GM12878 (cell line): ENCODE results near the gene NEU1. TPM values are rescaled to one million over a fixed set of nuclear protein-coding genes. Genes with fewer than 3 reads are reported as not detected.

Experiments
- ATF2 ChIP-seq: IDR thresholded peaks from 2 replicates; pipeline ENCODE4 v1.6.1; 2012; ENCODE audit warnings: low read length, inconsistent platforms
- BACH1 ChIP-seq: fragments of 450-650 bp; IDR thresholded peaks from 2 replicates; pipeline ENCODE4 v1.6.1; 2017; ENCODE audit warnings: mild to moderate bottlenecking, borderline replicate concordance
- BCL11A ChIP-seq: IDR thresholded peaks from 2 replicates; pipeline ENCODE4 v1.6.1; 2011; ENCODE audit warnings: low read depth, low read length
- ELK1 ChIP-seq: IDR thresholded peaks from 2 replicates; pipeline ENCODE4 v1.6.1; 2012; ENCODE audit warnings: low read depth, low read length, improper control_type of control experiment
- MTA3 ChIP-seq: IDR thresholded peaks from 2 replicates; pipeline ENCODE4 v1.6.1; 2012; ENCODE audit warnings: low read length, inconsistent platforms, borderline replicate concordance
- MXI1 ChIP-seq: fragments of 150-350 bp; IDR thresholded peaks from 2 replicates; pipeline ENCODE4 v1.6.1; 2011; ENCODE audit warnings: low read depth, mild to moderate bottlenecking, inconsistent platforms, low read length, improper control_type of control experiment
- NR2C1 ChIP-seq: fragments of 450-650 bp; IDR thresholded peaks from 2 replicates; pipeline ENCODE4 v1.6.1; 2017; ENCODE audit warnings: antibody characterized with exemption, mild to moderate bottlenecking, moderate library complexity
- PKNOX1 ChIP-seq: fragments of 450-650 bp; IDR thresholded peaks from 2 replicates; pipeline ENCODE4 v1.6.1; 2016; ENCODE audit warnings: mild to moderate bottlenecking
- POLR2AphosphoS5 ChIP-seq: IDR thresholded peaks from 2 replicates; pipeline ENCODE4 v1.6.1; 2011; ENCODE audit warnings: mild to moderate bottlenecking, low read length, inconsistent platforms
- REST ChIP-seq: IDR thresholded peaks from 2 replicates; pipeline ENCODE4 v1.6.1; 2012; ENCODE audit warnings: mild to moderate bottlenecking, low read depth, low read length
- RUNX3 ChIP-seq: IDR thresholded peaks from 2 replicates; pipeline ENCODE4 v1.6.1; 2012; ENCODE audit warnings: low read length, inconsistent platforms
- SUPT20H ChIP-seq: IDR thresholded peaks from 2 replicates; pipeline ENCODE4 v1.6.1; 2011; ENCODE audit warnings: low read depth, mild to moderate bottlenecking, low read length, moderate library complexity, borderline replicate concordance; ENCODE audit not compliant: control insufficient read depth
- TAF1 ChIP-seq: IDR thresholded peaks from 2 replicates; pipeline ENCODE4 v1.6.1; 2011; ENCODE audit warnings: mild to moderate bottlenecking, low read depth, low read length, borderline replicate concordance
- TARDBP ChIP-seq: IDR thresholded peaks from 2 replicates; pipeline ENCODE4 v1.6.1; 2016; ENCODE audit warnings: borderline replicate concordance
- TBL1XR1 ChIP-seq: IDR thresholded peaks from 2 replicates; pipeline ENCODE4 v1.6.1; 2012; ENCODE audit warnings: low read depth, low read length, improper control_type of control experiment
- TCF3 ChIP-seq: IDR thresholded peaks from 2 replicates; pipeline ENCODE4 v1.6.1; 2012; ENCODE audit warnings: low read depth, mild to moderate bottlenecking, low read length, borderline replicate concordance; ENCODE audit not compliant: insufficient read depth
- ZBTB33 ChIP-seq: fragments of 450-650 bp; IDR thresholded peaks from 2 replicates; pipeline ENCODE4 v1.6.1; 2017; ENCODE audit warnings: mild to moderate bottlenecking
- ZNF274 ChIP-seq: IDR thresholded peaks from one replicate; pipeline ENCODE4 v1.8.0; 2011; ENCODE audit not compliant: insufficient read length, insufficient read depth
- ZZZ3 ChIP-seq: IDR thresholded peaks from 2 replicates; pipeline ENCODE4 v1.6.1; 2011; ENCODE audit warnings: low read depth; ENCODE audit not compliant: control insufficient read depth, insufficient read length
- polyA plus RNA-seq, 11 experiments: library from polyadenylated mRNA; depleted of rRNA in 4 of 11; unstranded in 6 of 11; stranded (reverse) in 5 of 11; fragments of >200 nt; fragmentation: Nextera tagmentation in 4 of 11; fragmentation: Illumina TruSeq in 1 of 11; extraction: Ambion mirVana in 4 of 11; extraction: Trizol in 1 of 11; gene quantifications; 1 replicate in 1 of 11; 2 replicates in 10 of 11; pipeline versions ENCODE4 v1.2.1 to v1.2.3, GENCODE V29; 2011 to 2016; ENCODE audit warnings: inconsistent platforms in 2 of 11, missing spikeins in 2 of 11, low read depth in 1 of 11
- total RNA-seq, 4 experiments: library from RNA; depleted of rRNA in 3 of 4; stranded (reverse); fragments of >200 nt in 3 of 4; fragmentation: Illumina TruSeq in 1 of 4; extraction: Trizol in 1 of 4; gene quantifications; 2 replicates each; pipeline versions ENCODE4 v1.2.1 to v1.2.3, GENCODE V29; 2013 to 2021

The NEU1 gene
- total and polyA plus RNA-seq, 10 of the 15 experiments (the other 5 are each of a cell fraction or from before 2014, with no cell fraction given), result 7.2 to 26.9 (median 21.6) TPM

GRCh38 chr6:31826793-31827285, 35.8 kb downstream of the NEU1 start (continued):
- TF ChIP-seq ZBTB33 (no peak), TARDBP (no peak), MXI1 (no peak), NR2C1 (no peak), SUPT20H (no peak), MTA3 (no peak), TCF3 (no peak), BCL11A (no peak), TAF1 (peak; percentile 34; the same call in 1 of the 2 replicates), PKNOX1 (no peak), REST (no peak), ZNF274 (no peak), POLR2AphosphoS5 (peak; percentile 62), ZZZ3 (no peak), BACH1 (no peak), ELK1 (no peak), ATF2 (no peak), TBL1XR1 (no peak), RUNX3 (no peak)
